HG02588 (cell line): Measurements from ENCODE around the gene NMBR.
"Not testable (repeated sequence)": the region's sequence is repeated elsewhere in the genome, so short reads cannot be mapped to it uniquely, and the experiment has no call there.

Source experiments
- ATAC-seq: cut with Tn5 transposase; IDR thresholded peaks from one replicate; pipeline ENCODE4 v1.9.1; 2021; ENCODE audit warnings: mild to moderate bottlenecking, moderate library complexity; ENCODE audit not compliant: unreplicated experiment

NMBR gene

DNA sequence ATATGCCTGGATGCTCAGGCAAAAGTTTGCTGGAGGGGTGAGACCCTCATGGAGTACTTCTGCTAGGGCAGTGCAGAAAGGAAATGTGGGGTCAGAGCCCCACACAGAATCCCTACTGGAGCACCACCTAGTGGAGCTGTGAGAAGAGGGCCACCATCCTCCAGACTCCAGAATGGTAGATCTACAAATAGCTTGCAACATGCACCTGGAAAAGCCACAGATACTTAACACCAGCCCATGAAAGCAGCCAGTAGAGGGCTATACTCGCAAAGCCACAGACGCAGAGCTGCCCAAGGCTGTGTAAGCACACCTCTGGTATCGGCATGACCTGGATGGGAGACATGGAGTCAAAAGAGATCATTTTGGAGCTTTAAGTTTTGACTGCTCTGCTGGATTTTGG lies 74.9 kb downstream of the NMBR start:
- no peak for ATAC-seq

DNA sequence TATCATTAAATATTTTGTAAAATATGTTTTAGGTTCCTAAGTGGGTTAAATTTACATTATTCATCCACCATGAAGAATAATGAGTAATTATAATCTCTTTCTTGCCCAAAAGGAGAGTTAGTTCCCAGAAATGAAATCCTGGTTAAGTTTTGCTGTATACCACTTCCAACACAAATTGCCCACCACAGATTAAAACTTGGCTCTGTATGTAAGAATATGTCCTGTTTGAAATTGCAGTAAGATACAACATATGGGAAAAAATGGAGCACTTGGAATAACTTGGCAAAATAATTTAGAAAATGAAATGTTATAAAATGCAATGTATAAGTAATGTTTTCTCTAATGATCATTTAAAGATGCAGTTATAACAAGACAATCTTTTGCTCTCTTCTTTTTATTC lies 78.5 kb downstream of the NMBR start:
- ATAC-seq, result no peak

DNA sequence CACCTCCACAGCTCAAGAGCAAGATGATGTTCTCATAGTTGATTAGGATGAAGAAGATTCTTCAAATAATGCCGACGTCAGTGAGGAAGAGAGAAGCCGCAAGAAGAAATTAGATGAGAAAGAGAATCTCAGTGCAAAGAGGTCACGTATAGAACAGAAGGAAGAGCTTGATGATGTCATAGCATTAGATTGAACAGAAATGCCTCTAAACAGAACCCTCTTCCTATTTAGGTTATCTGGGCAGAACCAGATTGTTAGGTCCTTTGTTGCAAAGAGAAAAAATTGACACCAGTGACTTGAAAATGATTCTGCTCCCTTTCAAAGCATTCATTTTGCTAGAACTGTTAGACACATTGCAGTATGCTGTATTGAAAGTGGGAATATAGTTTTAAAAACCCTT lies 84.1 kb downstream of the NMBR start:
- ATAC-seq, result not testable (repeated sequence)

DNA sequence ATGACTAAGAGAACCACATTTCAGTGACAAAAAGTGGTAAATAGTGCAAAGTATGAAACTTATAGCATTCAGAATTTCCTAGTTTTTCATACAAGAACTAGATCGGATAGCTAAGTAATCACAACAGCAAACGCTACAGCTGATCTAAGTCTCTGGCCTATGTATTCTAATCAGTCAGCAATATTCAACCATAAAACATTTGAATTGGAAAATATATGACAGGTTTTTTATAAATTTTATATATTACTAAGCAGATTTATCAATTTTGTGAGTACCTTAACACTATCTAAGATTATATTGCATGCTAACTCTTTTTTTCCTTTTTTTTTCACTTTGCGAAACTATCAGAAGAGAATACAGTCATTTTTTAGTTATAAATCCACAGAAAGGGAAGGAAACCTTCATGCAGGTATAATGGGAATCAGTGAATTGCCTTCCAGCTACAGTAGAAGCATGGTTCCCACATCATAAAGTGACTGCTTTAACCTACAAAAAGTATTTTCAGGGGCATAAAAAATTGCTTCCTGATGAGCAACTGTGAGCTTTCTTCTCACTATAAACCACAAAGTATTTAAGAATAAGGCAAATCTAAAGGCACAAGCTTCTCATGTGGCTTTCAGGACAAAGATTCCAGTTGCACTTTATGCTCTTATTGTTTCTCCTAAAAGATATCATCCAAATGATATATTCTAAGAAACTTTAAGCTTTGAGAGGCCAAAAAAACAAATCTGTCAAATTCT lies 88.2 kb downstream of the NMBR start:
- no peak for ATAC-seq

DNA sequence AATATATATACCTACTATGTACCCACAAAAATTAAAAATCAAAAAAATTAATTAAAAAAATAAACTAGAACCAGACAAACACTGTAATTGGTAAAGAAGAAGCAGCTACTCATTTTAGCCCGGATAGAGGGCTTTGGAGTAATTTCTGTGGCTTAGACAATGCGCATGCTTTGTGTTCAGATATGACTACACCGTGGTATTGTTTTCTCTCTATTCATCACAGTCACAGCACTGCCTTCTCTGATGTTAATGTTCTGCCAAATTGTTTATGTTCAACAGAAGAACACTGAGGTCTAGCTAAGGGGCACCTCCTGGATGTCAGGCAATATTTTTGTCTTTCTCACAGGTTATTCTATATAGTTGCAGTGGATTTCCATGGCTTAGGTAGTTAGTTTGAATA lies 91.7 kb downstream of the NMBR start:
- ATAC-seq, result peak; percentile 91

DNA sequence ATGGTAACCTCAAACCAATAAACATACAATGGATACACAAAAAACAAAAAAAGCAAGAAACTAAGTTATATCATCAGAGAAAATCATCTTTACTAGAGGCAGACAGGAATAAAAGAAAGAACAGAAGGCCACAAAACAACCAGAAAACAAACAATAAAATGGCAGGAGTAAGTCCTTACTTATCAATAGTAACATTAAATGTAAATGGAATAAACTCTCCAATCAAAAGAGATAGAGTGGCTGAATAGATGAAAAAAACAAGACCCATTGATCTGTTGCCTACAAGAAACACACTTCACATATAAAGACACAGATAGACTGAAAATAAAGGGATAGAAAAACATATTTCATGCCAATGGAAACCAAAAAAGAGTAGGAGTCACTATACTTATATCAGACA lies 95.5 kb downstream of the NMBR start:
- no peak for ATAC-seq

DNA sequence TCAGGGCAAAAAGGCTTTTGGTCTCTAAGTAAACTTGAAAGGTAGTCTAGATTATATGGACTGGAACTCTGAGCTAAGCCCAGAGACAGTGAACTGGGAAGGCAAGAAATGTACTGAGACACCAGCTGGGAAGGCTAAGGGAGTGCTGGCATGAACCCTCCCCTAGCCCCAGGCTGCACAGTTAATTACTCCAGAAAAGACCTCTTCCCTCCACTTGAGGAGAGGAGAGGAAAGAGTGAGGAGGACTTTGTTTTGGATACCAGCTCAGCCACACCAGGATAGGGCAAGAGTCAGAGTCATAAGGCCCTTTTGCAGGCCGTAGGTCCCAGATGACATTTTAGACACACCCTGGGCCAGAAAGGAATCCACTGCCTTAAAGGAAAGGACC lies 98.3 kb downstream of the NMBR start:
- ATAC-seq, result no peak

DNA sequence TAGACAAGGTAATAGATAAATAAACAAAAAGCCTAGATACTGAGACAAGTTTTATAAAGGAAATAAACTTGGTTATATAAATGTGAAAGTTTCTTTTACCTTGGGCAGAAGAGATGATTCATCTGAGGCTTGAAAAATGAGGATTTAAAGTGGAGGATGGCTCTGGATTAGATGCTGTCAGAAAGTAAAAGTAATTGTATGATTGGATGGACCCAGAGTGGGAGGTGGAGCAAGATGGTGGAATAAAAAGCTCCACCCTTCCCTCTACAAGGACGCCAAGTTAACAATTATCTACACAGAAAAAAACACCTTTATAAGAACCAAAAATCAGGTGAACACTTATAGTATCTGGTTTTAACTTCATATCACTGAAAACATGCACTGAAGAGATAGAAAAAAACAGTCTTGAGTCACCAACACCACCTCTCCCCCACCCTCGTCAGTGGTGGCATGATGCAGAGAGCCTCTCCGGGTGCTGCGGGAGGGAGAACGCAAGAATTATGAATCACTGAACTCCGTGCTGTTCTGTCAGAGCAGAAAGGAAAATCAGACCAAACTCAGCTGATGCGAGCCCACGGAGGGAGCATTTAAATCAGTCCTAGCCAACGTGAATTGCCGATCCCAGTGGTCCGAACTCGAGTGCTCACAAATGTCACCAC lies 98.9 kb downstream of the NMBR start:
- ATAC-seq, result no peak

DNA sequence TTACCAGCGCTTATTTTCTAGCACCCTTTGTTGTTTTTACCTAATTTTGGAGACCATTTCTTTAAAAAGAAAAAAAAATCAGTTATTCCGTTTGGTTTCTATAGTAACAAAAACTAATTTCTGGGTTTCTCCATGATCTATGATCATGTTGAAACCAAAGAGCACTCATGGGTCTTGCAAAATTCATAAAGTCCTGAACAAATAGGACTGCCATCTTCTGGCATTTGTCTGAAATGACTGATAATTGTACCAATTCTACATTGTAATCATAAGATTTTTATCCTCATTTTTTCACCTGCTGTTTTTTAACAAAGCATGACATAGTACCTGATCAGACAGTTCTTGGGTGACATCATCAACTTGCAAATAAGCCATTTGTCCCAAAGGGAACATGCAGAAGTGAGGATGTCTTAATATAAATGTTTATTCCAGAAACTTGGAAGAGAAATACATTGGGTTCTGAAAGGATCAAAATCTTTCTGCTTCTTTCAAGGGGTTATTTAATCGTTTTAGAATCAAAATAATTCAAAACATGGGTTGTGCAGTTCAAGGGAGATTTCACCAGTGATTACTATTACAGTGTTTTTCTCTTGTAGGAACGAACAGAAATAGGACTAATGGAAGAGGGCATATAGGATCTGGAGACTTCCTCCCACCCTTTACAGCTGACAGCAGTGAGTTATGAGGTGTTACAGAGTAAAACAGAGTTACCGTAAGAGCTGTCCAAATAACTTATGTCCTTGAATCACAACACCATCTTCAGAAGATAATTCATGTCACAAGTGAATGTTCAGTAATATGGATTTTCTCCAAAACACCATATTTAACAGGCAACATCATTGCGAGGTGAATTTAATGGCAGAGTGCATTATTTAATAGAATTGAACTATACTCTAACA lies 101.3 kb downstream of the NMBR start:
- ATAC-seq, result no peak

DNA sequence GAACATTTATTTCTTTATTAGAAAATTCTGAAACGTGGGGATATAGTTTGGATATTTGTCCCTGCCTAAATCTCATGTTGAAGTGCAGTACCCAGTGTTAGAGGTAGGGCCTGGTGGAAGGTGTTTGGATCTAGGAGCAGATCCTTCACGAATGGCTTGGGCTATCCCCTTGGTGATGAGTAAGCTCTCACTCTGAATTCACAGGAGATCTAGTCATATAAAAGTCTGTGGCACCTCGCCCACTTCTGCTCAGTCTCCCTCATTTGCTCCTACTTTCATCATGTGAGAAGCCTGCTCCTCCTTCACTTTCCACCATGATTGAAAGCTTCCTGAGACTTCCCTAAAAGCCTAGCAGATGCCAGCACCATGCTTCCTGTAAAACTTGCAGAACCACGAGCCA lies 111.0 kb downstream of the NMBR start:
- no peak for ATAC-seq

DNA sequence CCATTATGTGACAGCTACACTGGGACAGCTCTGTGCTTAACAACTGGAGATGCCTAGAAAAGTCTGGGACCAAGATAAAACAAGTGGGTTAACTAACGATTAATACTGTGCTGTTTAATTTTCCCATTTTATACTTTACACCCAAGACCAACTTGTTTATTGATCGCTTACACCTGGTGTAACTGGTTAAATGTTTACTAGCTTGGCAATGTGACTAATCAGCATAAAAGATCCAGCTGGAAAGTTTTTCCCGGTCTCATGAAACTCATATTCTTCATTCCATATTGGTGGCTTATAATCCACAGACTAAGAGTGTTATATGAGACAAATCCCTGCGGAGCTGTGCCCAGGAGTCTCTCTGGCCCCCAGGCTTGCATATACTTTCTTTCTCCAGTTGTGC lies 115.9 kb downstream of the NMBR start:
- ATAC-seq, result no peak

DNA sequence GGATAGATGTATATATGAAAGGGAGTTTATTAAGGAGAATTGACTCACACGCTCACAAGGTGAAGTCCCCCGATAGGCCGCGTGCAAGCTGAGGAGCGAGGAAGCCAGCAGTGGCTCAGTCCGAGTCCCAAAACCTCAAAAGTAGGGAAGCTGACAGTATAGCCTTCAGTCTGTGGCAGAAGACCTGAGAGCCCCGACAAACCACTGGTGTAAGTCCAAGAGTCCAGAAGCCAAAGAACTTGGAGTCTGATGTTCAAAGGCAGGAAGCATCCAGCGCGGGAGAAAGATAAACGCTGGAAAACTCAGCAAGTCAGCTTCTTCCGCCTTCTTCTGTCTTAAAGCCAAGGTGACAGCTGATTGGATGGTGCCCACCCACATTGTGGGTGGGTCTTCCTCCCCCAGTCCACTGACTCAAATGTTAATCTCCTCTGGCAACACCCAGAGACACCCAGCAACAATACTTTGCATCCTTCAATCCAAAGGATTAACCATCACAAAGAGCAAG lies 116.8 kb downstream of the NMBR start:
- ATAC-seq, result no peak

DNA sequence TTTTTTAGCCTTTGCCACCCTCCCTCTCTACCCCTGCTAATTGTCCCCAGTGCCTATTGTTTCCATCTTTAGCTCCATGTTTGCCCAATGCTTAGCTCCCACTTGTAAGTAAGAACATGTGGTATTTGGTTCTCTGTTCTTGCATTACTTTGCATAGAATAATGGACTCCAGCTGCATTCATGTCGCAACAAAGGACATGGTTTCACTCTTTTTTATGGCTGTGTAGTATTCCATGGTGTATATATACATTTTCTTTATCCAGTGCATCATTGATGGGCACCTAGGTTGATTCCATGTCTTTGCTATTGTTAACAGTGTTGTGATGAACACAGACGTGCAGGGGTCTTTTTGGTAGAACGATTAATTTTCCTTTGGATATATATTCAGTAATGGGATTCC lies 118.4 kb downstream of the NMBR start:
- no peak for ATAC-seq

DNA sequence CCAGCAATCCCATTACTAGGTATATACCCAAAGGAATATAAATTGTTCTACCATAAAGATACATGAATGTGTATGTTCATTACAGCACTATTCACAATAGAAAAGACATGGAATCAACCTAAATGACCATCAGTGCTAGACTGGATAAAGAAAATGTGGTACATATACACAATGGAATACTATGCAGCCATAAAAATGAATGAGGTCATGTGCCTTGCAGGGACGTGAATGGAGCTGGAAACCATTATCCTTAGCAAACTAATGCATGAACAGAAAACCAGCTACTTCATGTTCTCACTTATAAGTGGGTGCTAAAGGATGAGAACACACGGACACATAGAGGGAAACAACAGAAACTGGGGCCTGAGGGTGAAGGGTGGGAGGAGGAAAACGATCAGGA lies 119.1 kb downstream of the NMBR start:
- not testable (repeated sequence) for ATAC-seq

DNA sequence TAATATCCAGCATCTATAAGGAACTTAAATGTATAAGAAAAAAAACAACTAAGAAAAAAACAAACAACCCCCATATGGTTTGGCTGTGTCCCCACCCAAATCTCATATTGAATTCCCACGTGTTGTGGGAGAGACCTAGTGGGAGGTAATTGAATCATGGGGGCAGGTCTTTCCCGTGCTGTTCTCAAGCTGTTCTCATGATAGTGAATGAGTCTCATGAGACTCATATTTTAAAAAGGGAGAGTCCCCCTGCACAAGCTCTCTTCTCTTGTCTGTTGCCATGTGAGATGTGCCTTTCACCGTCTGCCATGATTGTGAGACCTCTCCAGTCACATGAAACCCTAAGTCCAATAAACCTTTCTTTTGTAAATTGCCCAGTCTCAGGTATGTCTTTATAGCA lies 119.8 kb downstream of the NMBR start:
- no peak for ATAC-seq

DNA sequence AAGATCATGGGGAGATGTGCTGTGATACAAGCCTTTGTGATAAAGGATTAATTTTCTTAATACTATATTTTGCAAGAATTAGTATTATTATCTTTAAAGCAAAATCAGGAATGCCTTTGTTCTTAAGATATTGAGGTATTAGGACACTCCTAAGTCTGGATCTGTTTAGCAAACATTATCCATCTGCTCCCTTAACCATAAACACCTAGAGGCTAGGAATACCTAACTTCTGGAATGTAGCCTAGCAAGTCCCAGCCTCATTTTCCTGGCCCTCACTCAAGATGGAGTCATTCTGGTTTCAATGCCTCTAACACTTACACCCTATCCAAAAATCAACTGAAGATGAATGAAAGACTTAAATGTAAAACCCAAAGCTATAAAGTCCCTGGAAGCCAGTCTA lies 120.5 kb downstream of the NMBR start:
- no peak for ATAC-seq
